Measurements from ENCODE around the gene PDGFRA. TPM values are rescaled to one million over a fixed set of nuclear protein-coding genes. Genes with fewer than 3 reads are reported as not detected.

Gene PDGFRA
- total RNA-seq, 4 donors from 2014 or later = 95.2 to 181 (median 114) TPM

DNA sequence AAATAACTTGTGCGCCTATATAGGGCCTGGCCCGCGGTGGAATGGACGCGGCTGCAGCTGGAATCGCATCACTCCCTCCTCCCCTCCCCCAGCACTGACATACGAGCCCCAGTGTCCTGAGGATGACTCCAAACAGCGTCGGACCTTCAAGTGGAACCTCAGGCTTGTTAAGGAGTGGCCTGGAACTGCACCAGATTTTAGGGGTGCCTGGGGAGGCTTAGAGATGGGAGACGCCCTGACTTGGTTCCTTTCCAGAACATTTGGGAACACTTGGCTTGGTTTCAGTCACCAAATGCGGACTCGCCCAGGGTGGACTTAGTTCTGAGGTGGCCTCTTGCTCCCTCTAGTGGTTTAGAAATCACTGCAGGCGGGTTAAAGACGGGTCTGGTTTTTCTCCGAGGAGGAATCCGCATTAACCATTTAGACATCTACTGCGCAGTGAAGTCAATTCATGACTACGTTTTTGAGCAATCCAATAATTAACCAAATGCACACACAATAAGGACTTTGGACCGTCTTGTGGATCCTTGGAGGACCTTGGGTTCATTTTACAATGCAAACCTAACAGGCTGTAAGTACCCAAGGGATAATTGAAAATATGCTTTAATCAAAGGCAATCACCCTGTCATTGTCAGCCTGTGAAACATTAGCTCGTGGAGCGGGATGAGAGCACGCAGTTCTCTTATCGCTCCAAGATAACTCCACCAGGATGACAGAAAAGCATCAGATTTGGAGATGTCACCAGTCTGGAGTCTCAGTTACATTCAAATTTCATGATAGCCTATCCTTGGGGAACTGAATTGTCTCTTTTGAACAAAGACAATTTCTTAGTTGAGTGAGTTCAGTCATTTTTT is 11.2 kb upstream of the PDGFRA start:
- Histone ChIP-seq H3K27me3 (peaks cover 0 to 51% (median 4%) of the 10 kb centered on the region in 4 donors), H3K27ac (replicated peaks in 1 of 4) (peak overlapping the region in 1 of 4 donors; percentile 22), H3K36me3 (no peaks in the 10 kb centered on the region), H3K4me3 (peak overlapping the region; percentile 38 to 58 (median 43)), H3K9me3 (no peaks in the 10 kb centered on the region), H3K4me1 (peaks cover 7 to 17% (median 12%) of the 10 kb centered on the region in 4 donors)
- DNase-seq (ENCODE audit: extremely low spot score) = peak; percentile 94
- under 1% methylated on average over 23 of the region's 23 CpGs for WGBS
- TF ChIP-seq POLR2AphosphoS5 (IDR thresholded peaks at IDR 0.05) = peak; percentile 51
- no peak for TF ChIP-seq EP300 (IDR thresholded peaks at IDR 0.05)
- TF ChIP-seq POLR2A (IDR thresholded peaks at IDR 0.05; ENCODE audit: low read depth) = no peak
- TF ChIP-seq, protein P1, sequence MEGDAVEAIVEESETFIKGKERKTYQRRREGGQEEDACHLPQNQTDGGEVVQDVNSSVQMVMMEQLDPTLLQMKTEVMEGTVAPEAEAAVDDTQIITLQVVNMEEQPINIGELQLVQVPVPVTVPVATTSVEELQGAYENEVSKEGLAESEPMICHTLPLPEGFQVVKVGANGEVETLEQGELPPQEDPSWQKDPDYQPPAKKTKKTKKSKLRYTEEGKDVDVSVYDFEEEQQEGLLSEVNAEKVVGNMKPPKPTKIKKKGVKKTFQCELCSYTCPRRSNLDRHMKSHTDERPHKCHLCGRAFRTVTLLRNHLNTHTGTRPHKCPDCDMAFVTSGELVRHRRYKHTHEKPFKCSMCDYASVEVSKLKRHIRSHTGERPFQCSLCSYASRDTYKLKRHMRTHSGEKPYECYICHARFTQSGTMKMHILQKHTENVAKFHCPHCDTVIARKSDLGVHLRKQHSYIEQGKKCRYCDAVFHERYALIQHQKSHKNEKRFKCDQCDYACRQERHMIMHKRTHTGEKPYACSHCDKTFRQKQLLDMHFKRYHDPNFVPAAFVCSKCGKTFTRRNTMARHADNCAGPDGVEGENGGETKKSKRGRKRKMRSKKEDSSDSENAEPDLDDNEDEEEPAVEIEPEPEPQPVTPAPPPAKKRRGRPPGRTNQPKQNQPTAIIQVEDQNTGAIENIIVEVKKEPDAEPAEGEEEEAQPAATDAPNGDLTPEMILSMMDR (IDR thresholded peaks at IDR 0.05) = peak; percentile 87 to 95 (median 91)
- intact Hi-C loops (cut with DNase I) = loop anchor here (1.0 to 5.0 kb wide), 3 partner anchors 151 to 311 kb away; no protein-coding TSS in a partner anchor

DNA sequence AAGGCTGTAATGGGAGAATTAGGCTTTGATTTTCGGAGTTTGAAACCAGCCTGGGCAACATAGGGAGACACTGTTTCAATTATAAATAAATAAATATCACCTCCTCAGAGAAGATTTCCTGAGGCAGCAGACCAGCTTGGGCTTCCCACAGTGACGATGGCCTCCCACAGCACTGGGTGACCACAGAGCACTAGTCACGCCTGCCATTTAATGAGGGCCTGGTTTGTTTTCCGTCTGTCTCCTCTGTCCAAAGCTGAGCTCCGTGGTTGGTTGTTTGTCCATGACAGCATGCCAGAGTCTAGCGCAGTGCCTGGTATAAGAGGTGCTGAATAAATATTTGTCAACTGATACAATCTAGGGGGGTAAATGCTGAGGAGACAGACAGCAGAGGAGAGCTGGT is 10.4 kb upstream of the PDGFRA start:
- no peak overlapping the region for H3K27ac ChIP-seq (replicated peaks in 1 of 4)
- H3K36me3 ChIP-seq = no peaks in the 10 kb centered on the region
- H3K4me1 ChIP-seq = peaks cover 7 to 13% (median 10%) of the 10 kb centered on the region in 4 donors
- TF ChIP-seq POLR2AphosphoS5 (IDR thresholded peaks at IDR 0.05) (no peak), EP300 (IDR thresholded peaks at IDR 0.05) (no peak), POLR2A (IDR thresholded peaks at IDR 0.05; ENCODE audit: low read depth) (no peak)
- TF ChIP-seq, protein P1 (IDR thresholded peaks at IDR 0.05) = no peak
- H3K9me3 ChIP-seq = no peaks in the 10 kb centered on the region
- intact Hi-C loops (cut with DNase I) = loop anchor here (5.0 kb wide), 2 partner anchors 151 to 311 kb away; no protein-coding TSS in a partner anchor
- 87% methylated on average over 6 of the region's 6 CpGs for WGBS
- no peak for DNase-seq (ENCODE audit: extremely low spot score)
- no peak overlapping the region for H3K4me3 ChIP-seq
- peaks cover 0 to 60% (median 5%) of the 10 kb centered on the region in 4 donors for H3K27me3 ChIP-seq

DNA sequence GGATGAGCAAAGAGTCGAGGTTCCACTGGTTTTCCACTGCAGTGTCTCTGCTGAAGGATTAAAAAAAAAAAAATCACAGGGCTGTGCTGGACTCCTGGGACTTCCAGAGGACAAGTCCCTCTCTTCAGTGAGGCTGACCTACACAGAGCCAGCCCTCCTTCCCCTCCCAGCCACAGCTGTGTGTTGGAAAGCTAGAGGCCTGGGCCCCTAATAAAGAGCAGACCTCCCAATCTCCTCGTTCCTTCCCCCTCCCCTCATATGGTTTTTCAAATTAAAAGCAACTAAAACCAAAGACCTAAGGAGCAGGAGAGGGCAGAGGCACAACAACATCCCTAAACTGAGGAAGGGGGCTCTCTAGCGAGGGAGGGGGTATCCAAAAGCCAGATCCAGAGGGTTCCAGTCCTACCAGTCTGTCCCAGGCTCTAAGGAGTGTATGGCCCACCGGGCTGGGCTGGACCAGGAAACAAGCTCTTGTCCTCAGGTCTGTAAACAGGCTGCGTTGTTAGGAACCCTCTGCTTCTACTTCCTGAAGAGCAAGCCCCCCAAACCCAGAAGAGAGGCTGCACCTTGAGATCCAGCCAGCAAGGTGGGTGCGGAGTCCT is 4.0 kb upstream of the PDGFRA start:
- peak overlapping the region in 3 of 4 donors; percentile 67 to 73 (median 71) for H3K27ac ChIP-seq (replicated peaks in 1 of 4)
- no peak for DNase-seq (ENCODE audit: extremely low spot score)
- H3K9me3 ChIP-seq = no peaks in the 10 kb centered on the region
- peak overlapping the region in 3 of 4 donors; percentile 47 to 71 (median 58) for H3K4me3 ChIP-seq
- peaks cover 10 to 91% (median 50%) of the 10 kb centered on the region in 4 donors for H3K27me3 ChIP-seq
- intact Hi-C loops (cut with DNase I) = loop anchor here (10.0 kb wide), 2 partner anchors 520 to 740 kb away; no protein-coding TSS in a partner anchor
- H3K4me1 ChIP-seq = peaks cover 30 to 48% (median 37%) of the 10 kb centered on the region in 4 donors
- 53% methylated on average over 5 of the region's 6 CpGs for WGBS
- TF ChIP-seq POLR2AphosphoS5 (IDR thresholded peaks at IDR 0.05) = no peak
- no peak for TF ChIP-seq POLR2A (IDR thresholded peaks at IDR 0.05; ENCODE audit: low read depth)
- no peak for TF ChIP-seq EP300 (IDR thresholded peaks at IDR 0.05)
- TF ChIP-seq, protein P1 (IDR thresholded peaks at IDR 0.05) = no peak
- H3K36me3 ChIP-seq = no peaks in the 10 kb centered on the region

DNA sequence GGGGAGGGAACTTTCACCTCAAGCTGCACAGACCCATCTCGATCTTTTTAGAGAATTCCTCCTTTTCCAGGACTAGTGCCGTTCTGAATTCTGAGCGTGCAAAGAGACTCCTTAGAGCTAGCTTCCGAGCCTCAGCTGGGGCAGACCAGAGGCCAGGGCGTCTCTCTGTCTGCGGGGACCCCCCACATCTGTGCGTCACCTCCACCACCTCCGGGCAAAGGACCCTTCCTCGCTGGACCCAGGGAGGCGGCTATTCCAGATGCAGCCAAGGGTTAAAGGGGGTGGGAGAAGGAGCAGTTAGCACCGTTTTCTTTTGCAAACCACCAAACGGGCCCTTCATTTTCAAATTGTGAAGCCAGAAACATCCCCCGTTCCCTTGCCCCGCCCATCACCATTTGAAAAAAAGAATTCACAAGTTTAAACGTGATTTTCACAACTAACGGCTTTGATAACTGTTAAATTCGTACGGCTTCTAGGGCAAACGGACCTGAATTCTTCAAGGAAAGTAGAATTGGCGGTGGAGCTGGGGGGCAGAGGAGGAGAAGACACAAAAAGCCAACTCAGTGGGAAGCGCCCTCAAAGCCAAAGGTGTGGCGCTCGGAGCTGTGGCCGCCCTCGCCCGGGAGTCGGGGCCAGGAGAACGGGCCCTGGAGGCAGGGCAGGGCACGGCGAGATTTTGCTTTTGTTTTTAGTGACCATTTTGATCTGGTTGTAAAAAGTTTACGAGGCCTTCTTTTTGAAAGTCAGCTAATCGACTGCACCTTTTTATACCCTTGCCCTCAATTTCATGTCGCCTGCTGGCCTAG is 3.3 kb upstream of the PDGFRA start:
- Histone ChIP-seq H3K36me3 (no peaks in the 10 kb centered on the region), H3K9me3 (no peaks in the 10 kb centered on the region), H3K4me3 (peak overlapping the region; percentile 47 to 71 (median 58)), H3K27me3 (peaks cover 16 to 98% (median 57%) of the 10 kb centered on the region in 4 donors), H3K27ac (replicated peaks in 1 of 4) (peak overlapping the region; percentile 51 to 73 (median 69)), H3K4me1 (peaks cover 36 to 55% (median 44%) of the 10 kb centered on the region in 4 donors)
- intact Hi-C loops (cut with DNase I) = loop anchor here (10.0 kb wide), 2 partner anchors 521 to 741 kb away; no protein-coding TSS in a partner anchor
- TF ChIP-seq, protein P1 (IDR thresholded peaks at IDR 0.05) = no peak
- TF ChIP-seq POLR2A (IDR thresholded peaks at IDR 0.05; ENCODE audit: low read depth) (no peak), POLR2AphosphoS5 (IDR thresholded peaks at IDR 0.05) (no peak), EP300 (IDR thresholded peaks at IDR 0.05) (no peak)
- WGBS = 30% methylated on average over 31 of the region's 33 CpGs
- DNase-seq (ENCODE audit: extremely low spot score) = no peak
